MV-4-11 (cell line): ENCODE results near the gene HAUS6.
"Not testable (repeated sequence)": the region's sequence is repeated elsewhere in the genome, so short reads cannot be mapped to it uniquely, and the experiment has no call there.

Source experiments
- DNase-seq: peaks from one replicate; lab custom pipeline; 2025; lab: John Stamatoyannopoulos, UW

HAUS6 gene

GRCh38 chr9:19033015-19033414 lies 69.7 kb downstream of the HAUS6 start, which contains the start of gene SAXO1:
Gene SAXO1, minus strand, starts transcription at chr9:19033209. Its CDS starts 301 bp downstream, at chr9:19032908.
- DNase-seq: no peak

DNA sequence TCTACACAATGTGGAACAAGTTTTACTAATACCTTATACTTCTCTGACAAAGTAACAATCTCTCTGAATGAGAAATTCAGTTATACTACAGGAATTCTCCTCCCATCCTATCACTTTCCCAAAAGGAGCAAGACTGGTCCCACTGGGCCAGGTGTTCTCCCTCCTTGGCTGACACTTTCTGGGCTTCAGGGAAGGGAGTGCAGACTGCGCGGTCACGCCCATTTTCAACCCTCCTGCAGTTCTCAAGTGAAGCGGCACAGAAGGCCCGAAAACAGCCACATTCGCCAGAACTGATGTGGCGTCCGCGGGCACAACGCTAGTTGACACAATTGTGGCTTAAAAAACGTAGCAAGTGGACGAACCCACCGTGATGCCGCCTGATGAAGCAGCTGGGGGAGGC lies 70.3 kb downstream of the HAUS6 start:
- DNase-seq: no peak

DNA sequence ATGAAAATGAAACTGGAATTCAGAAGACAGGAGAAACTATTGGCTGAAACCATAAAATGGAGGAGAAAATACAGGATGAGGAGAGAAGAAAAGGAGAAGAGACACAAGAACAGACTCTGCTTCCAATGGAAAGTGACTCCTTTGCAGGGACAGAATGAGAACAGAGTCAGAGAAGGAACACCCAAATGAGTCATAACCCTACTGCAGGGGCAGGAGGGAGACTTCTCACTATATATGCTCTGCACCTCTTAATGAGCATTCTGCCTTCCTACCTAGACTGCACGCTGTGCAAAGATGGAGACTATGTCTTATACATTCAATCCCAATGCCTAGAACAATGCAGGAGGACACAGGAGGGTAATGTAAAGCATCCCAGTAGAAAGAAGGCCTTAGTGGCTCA lies 71.8 kb downstream of the HAUS6 start:
- no peak for DNase-seq

DNA sequence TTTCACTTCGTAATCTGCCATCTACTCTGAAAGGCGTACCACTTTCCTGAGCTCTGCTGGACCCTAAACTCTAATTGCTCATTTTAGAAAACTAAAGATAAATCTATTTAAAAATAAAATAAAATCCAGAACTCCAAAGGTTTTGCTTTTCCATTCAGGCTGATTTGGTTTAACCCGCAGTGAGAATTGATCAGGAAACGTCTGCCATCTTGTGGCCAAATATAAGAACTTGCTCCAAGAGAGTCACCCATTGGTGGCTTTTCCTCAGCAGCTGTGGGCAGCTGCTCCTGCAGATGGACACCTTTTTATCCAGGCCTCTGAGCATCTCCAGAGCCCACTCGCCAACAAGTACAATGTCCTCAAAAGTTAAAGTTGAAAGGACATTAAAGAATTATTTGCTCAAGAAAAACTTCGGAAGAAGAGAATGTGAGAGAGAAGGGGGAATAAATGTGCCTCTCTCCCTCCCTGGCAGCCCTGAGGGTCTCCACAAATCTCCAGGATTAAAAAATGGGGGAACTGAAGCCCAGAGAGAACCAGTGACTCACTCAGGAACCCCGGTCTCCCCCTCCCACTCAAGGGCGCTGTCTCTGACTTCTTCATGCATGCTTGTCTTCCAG lies 73.8 kb downstream of the HAUS6 start:
- peak; percentile 29 for DNase-seq

GRCh38 chr9:19027825-19028224 lies 74.9 kb downstream of the HAUS6 start:
- DNase-seq: no peak

DNA sequence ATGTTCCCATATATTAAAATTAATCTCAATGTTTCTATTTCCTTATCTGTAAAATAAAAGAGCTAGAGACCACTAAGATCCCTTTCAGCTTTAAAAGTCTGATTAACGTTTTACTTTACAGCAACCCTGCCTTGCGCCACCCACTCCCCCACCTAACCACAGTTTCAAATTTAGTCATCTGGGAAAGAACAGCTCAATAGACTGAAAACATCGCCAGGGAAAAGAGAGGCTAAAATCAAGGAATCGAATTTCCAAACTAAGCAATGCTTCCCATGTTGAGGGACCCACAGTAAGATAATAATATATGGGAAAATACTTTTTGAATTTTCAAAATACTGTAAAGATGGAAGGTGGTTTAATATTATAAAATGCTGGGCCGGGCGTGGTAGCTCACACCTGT lies 76.3 kb downstream of the HAUS6 start:
- DNase-seq: peak; percentile 45

- no peak for DNase-seq
Measured at GRCh38 chr9:19023078-19023477, 79.6 kb downstream of the HAUS6 start.

DNA sequence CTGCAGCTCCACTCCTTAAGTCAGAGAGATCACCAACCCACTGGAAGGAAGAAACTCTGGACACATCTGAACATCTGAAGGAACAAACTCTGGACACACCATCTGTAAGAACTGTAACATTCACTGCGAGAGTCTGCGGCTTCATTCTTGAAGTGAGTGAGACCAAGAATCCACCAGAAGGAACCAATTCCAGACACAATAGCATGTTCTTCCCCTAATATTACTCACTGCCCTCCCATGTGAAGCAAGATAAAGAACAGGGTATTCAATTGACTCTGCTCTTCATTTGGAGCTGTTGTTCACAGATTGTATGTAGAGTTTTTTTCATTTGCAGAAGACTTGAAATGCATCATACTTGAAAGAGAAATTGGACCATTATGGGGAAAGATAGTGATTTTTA lies 80.5 kb downstream of the HAUS6 start:
- no peak for DNase-seq

GRCh38 chr9:19021649-19022048 lies 81.1 kb downstream of the HAUS6 start:
- not testable (repeated sequence) for DNase-seq

DNA sequence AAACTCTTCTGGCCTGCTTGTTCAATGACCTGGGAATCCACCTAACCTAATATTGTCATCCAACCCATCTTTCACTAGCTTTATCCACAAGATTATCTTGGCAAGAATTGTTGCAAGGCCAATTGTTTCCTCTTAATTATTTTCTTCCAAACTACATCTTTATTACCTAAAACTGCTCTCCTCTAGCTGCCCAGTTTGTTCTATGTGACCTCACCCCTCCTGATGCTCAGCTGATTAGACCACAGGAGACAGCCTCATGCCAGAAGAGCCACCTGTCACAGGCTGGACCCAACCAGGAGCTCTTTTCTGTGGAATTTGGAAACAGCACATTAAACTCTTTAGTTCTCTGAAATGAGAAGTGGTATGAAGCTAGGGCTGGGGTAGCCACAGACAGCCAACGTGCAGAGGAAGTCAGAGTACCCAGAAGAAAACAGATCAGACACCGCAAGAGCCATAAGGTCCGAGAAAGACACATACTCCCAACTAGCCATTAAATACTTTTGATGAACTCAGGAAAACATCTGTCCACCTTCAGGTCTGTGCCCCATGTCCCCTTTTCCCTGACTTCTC lies 81.7 kb downstream of the HAUS6 start:
- peak; percentile 74 for DNase-seq

- peak; percentile 44 for DNase-seq
Measured at GRCh38 chr9:19018201-19018600, 84.5 kb downstream of the HAUS6 start.

DNA sequence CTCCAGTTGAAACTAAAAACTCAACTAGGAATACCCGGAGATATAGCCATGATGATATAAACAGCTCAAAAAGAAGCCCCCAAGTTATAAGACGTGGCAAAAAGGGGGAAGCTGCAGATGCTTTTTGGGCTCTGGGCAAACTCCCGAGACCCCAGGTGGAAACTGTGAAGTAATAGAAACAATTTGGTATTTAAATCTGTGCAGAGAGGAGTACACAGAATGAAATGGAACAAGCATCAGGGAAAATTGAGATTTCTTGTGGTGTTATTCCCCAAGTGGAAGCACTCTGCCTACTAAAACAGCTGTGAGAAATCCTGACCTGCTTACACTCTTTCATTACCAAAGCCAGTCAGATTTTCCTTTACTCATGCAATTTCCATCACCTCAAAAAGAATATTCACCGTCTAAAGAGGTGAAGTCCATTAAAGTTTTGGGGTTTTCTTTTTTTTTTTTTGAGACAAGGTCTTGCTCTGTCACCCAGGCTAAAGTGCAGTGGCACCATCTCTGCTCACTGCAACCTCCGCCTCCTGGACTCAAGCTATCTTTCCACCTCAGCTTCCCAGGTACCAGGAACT lies 93.2 kb downstream of the HAUS6 start:
- no peak for DNase-seq
